GM23248 (cell line): ENCODE data around the gene SLC16A8.

Source experiments
- EZH2 ChIP-seq: fragments of 200-600 bp; sonication (generic); IDR thresholded peaks from 2 replicates; pipeline ENCODE4 v1.6.1; 2018; ENCODE audit warnings: antibody characterized with exemption, mild to moderate bottlenecking; ENCODE audit not compliant: insufficient read depth, poor library complexity, severe bottlenecking
- EZH2phosphoT487 ChIP-seq: fragments of 200-600 bp; sonication (generic); IDR thresholded peaks from 2 replicates; pipeline ENCODE4 v1.6.1; 2018; ENCODE audit warnings: antibody characterized with exemption, moderate library complexity, mild to moderate bottlenecking, low read depth; ENCODE audit not compliant: insufficient read depth

GRCh38 chr22:38030311-38031133 is 53.5 kb downstream of the SLC16A8 start:
- no peak for TF ChIP-seq EZH2phosphoT487
- TF ChIP-seq EZH2: no peak
